Measurements from ENCODE around the gene STIP1.

Gene STIP1

GRCh38 chr11:64253043-64253442 lies 67.1 kb downstream of the STIP1 start:
- DNase-seq = no peak

- no peak for DNase-seq
Measured at GRCh38 chr11:64253481-64253880, 67.5 kb downstream of the STIP1 start.

All from stimulated activated CD4-positive, alpha-beta T cell treated with anti-CD3 and anti-CD28 coated beads, Interleukin-4, amount 100 ng/mL, for 1 hour (primary cell).